ENCODE measurements around the gene DBN1. TPM values are rescaled to one million over a fixed set of nuclear protein-coding genes. Genes with fewer than 3 reads are reported as not detected.

The DBN1 gene
- total RNA-seq, 1 donor from 2014 or later: 34.6 TPM

DNA sequence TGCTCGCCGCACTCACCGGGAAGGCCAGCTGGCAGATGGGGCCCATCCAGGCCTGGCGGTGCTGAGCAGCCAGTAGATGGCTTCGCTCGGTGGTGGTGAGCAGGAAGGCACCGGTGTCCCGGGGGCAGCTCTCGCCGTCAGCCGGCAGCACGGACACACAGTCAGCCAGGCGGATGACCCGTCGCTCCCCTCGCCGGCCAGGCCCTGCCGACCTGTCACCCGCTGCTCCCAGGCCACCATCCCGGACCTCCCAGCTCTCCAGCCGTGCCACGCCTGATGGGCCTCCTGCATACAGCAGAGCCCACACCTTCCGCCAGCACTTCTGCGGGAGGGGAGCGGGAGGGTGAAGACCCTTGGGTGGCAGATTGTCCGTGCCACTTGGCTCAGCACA lies 34.8 kb upstream of the DBN1 start:
- DNase-seq (no peak), ATAC-seq (no peak)
- peak overlapping the region; percentile 59 for H3K4me3 ChIP-seq
- H3K27me3 ChIP-seq: no peaks in the 10 kb centered on the region
- TF ChIP-seq, protein P1, sequence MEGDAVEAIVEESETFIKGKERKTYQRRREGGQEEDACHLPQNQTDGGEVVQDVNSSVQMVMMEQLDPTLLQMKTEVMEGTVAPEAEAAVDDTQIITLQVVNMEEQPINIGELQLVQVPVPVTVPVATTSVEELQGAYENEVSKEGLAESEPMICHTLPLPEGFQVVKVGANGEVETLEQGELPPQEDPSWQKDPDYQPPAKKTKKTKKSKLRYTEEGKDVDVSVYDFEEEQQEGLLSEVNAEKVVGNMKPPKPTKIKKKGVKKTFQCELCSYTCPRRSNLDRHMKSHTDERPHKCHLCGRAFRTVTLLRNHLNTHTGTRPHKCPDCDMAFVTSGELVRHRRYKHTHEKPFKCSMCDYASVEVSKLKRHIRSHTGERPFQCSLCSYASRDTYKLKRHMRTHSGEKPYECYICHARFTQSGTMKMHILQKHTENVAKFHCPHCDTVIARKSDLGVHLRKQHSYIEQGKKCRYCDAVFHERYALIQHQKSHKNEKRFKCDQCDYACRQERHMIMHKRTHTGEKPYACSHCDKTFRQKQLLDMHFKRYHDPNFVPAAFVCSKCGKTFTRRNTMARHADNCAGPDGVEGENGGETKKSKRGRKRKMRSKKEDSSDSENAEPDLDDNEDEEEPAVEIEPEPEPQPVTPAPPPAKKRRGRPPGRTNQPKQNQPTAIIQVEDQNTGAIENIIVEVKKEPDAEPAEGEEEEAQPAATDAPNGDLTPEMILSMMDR (IDR thresholded peaks at IDR 0.05): no peak
- peaks cover 29% of the 10 kb centered on the region for H3K36me3 ChIP-seq
- intact Hi-C loops (cut with DNase I): no loop called here
- H3K27ac ChIP-seq: peak overlapping the region; percentile 87
- no peaks in the 10 kb centered on the region for H3K9me3 ChIP-seq
- H3K4me1 ChIP-seq: no peaks in the 10 kb centered on the region

DNA sequence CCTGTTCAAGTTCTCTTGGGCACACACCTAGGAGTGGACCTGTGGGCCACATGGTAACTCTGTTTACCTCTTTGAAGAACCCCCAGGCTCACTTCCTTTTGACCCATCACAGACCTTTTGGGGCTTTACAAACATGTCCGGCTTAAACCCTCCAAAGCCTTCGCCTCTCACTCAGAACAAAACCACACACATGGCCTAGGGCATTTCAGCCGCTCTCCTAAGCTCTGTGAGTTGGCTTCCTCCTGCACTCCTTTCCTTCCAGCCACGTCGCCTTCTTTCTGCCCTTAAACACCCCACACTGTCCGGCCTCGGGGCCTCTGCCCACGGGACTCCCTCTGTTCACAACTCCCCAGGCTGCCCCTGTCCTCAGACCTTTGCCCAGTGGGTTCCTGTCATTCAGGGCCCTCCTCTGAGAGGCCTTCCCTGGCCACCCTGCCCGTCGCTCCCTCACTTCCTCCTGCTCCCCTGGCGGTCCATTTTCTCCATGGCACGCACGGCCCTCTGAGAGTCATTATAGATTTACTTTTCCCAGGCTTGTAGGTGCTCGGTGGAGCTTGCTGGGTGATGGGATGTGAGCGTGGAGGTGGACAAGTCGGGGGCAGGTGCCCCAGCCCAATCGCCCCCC lies 34.3 kb upstream of the DBN1 start:
- no peaks in the 10 kb centered on the region for H3K27me3 ChIP-seq
- H3K4me3 ChIP-seq: peak overlapping the region; percentile 59
- peaks cover 24% of the 10 kb centered on the region for H3K36me3 ChIP-seq
- TF ChIP-seq, protein P1 (IDR thresholded peaks at IDR 0.05): no peak
- intact Hi-C loops (cut with DNase I): no loop called here
- no peak overlapping the region for H3K27ac ChIP-seq
- H3K9me3 ChIP-seq: no peaks in the 10 kb centered on the region
- no peaks in the 10 kb centered on the region for H3K4me1 ChIP-seq
- no peak for DNase-seq
- ATAC-seq: peak; percentile 4

DNA sequence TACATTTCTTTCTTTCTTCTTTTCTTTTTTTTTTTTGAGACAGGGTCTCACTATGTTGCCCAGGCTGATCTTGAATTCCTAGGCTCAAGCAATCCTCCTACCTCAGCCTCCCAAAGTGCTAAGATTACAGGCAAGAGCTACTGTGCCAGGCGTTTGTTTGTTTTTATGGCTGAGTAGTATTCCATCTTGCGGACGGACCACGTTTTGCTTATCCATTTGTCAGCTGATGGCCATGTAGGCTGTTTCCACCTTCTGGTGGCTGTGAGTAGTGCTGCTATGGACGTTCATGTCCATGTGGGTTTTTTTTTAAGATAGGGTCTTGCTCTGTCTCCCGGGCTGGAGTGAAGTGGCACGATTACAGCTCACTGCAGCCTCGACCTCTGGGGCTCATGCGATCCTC lies 33.7 kb upstream of the DBN1 start:
- Histone ChIP-seq H3K4me3 (no peak overlapping the region), H3K27me3 (no peaks in the 10 kb centered on the region), H3K27ac (no peak overlapping the region), H3K36me3 (peaks cover 19% of the 10 kb centered on the region), H3K4me1 (no peaks in the 10 kb centered on the region), H3K9me3 (no peaks in the 10 kb centered on the region)
- intact Hi-C loops (cut with DNase I): no loop called here
- TF ChIP-seq, protein P1 (IDR thresholded peaks at IDR 0.05): no peak
- DNase-seq (no peak), ATAC-seq (no peak)

DNA sequence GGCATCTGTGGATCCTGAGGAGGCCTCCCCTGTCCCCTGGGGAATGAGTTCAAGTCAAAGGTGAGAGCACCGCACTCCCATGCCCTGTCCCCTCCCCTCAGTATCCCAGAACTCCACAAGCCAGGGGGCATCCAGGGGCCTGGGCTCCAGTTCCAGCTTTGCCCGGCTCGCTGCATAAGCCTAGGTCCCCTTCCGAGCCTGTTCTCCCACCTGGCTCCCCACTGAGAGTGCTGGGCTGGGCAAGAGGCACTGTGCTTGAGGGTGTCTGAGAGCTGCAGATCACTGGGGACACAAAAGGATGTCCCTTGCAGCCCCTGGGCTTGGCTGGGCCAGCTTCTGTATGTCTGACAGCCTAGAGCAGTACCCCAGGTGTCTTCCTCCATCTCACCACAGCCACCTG lies 31.6 kb upstream of the DBN1 start:
- Histone ChIP-seq H3K36me3 (no peaks in the 10 kb centered on the region), H3K9me3 (no peaks in the 10 kb centered on the region), H3K27me3 (no peaks in the 10 kb centered on the region), H3K27ac (no peak overlapping the region), H3K4me3 (no peak overlapping the region), H3K4me1 (peaks cover 4% of the 10 kb centered on the region)
- DNase-seq: no peak
- ATAC-seq: no peak
- TF ChIP-seq, protein P1 (IDR thresholded peaks at IDR 0.05): no peak
- intact Hi-C loops (cut with DNase I): no loop called here

DNA sequence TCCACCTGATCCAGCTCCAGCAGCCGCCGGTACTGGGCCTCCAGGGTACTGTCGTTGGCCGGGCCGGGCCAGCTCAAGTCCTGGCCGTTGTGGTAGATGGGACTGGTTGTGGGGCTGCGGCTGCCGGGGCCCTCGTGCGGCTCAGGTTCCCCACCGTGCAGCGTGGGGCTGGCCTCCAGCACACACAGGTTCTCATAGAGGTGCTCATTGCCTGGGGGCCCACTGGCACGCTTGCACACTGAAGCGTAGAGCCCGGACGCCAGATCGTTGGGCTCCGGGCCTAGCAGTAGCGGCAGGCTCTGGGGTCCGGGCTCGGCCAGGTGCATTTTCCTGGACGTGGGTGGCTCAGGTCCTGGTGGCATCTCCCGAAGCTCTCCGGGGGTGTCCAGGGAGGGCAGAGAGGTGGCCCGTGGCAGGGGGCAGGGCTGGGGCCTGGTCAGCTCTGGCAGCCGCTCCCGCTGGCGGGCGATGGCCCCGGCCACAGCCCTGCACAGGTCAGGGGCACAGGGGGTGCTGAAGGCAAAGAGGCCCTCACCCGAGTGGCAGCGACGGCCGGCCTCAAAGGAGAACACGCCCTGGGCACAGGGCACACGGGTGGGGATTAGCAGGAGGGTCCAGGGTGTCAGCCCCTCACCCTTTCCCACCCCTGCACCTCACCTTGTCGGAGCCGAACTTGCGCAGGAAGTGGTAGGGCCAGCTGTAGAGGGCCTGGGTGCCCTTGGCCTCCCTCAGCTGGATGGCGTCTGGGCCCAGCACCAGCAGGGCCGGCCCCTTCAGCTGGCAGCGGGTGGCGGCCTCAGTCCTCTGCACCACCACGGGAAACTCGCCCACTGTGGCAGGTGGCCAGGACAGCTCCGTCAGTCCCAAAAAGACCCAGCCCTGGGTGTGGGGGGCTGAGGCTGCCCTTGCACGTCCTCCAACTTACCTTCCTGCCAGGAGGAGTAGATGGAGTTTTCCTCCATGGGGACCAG lies 30.9 kb upstream of the DBN1 start:
- H3K36me3 ChIP-seq: no peaks in the 10 kb centered on the region
- H3K27ac ChIP-seq: no peak overlapping the region
- intact Hi-C loops (cut with DNase I): loop anchor here (5.0 kb wide), 1 partner anchor 112 kb away; no protein-coding TSS in a partner anchor
- no peaks in the 10 kb centered on the region for H3K27me3 ChIP-seq
- TF ChIP-seq, protein P1 (IDR thresholded peaks at IDR 0.05): no peak
- ATAC-seq (no peak), DNase-seq (no peak)
- no peak overlapping the region for H3K4me3 ChIP-seq
- H3K9me3 ChIP-seq: no peaks in the 10 kb centered on the region
- H3K4me1 ChIP-seq: peaks cover 4% of the 10 kb centered on the region

All from upper lobe of right lung (tissue), 1 donor.